Stimulated activated CD4-positive, alpha-beta T cell treated with anti-CD3 and anti-CD28 coated beads, TNF-alpha, amount 100 ng/mL, for 4 hours (primary cell): ENCODE results near the gene ATP1A3.

Experiments used
- DNase-seq, 3 experiments: peaks; one replicate each; pipeline ENCODE4 v3.0.0-alpha.2; 2020; ENCODE audit warnings: low read depth in 3 of 3

Gene ATP1A3

GRCh38 chr19:41987141-41987860, 6.7 kb downstream of the ATP1A3 start:
- DNase-seq = no peak

GRCh38 chr19:41984961-41985360, 9.1 kb downstream of the ATP1A3 start:
- DNase-seq = no peak

DNA sequence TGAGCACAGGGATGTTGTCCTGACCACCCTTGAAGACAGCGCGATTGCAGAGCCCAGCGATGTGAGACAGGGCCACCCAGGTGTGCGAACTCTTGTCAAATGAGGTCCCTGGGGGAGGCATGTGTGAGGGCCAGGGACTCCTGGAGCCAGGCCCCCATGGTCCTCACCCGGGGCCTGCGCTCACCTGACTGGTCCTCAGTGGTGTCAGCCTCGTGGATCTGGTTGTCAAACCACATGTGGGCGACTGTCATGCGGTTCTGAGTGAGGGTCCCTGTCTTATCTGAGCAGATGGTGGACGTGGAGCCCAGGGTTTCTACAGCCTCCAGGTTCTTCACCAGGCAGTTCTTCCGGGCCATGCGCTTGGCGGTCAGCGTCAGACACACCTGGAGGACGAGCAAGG, 12.3 kb downstream of the ATP1A3 start:
- DNase-seq = no peak

- no peak for DNase-seq
Observed at GRCh38 chr19:41978470-41978869, 15.6 kb downstream of the ATP1A3 start.

DNA sequence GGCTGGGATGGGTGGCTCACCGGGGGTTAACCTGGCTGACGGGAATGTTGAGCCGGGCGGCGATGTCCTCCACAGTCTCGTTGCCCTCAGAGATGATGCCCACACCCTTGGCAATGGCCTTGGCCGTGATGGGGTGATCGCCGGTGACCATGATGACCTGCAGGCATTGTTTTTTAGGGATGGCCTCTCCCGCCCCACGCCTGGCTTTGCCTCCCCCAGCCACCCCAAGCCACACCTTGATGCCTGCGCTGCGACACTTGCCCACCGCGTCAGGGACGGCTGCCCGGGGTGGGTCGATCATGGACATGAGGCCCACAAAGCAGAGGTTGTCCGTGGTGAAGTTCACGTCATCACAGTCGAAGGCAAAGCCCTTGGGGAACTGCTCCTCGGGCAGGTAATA, 16.1 kb downstream of the ATP1A3 start:
- no peak for DNase-seq

GRCh38 chr19:41974652-41975051, 19.4 kb downstream of the ATP1A3 start:
- DNase-seq = no peak

DNA sequence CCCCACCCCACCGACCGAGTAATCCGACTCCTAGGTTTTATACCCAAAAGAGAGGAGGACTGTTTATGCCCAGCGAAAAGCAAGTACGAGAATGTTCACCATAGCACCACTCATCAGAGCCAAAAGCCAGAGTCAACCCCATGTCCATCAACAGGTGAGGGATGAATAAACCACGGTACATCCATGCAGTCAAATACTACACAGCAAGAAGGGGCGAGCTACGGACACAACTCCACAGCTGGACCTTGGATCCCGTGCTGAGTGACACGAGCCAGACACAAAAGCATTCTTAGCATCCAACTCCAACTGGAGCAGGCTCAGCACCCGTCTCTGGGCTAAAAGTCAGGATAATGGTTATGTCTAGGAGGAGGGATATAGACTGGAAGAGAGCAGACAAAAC, 22.7 kb downstream of the ATP1A3 start:
- no peak for DNase-seq

GRCh38 chr19:41969772-41970458, 24.1 kb downstream of the ATP1A3 start:
- DNase-seq = no peak

DNA sequence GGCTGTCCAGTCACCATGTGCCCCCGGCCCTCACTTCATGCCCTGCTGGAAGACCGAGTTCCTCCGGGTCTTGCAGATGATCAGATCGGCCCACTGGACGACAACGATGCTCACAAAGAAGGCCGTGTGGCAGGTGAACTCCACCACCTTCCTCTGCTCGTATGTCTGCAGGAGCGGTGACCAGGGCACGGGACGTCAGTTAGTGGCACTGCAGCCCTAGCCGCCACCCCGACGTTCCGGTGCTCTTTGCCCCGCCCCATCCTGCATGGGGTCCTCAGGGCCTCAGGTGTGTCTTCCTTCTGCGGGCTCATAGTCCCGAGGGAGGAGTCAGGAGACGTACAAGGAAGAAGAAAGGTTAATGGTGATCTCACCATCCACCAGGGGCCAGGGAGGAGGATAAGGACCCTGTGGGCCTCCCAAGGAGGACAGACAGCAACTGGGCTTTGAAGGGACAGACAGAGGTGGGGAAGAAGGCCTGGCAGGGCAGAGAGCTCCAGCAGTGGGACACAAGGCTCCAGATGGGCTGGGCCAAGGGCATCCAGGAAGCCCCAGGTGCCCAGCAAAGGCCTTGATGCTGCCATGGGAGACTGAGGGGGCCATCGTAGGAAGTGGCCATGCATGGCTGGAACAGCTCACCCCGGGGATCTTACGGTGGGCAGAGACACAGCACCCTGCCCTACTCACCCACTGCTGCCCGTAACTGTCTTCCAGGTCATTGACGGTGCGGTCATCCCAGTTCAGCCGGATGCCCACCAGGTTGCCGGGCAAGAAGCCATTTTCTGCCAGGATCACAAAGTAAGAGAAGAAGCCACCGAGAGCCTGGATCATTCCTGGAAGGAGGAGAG, 25.1 kb downstream of the ATP1A3 start:
- no peak for DNase-seq

GRCh38 chr19:41967054-41967783, 26.8 kb downstream of the ATP1A3 start:
- no peak for DNase-seq

DNA sequence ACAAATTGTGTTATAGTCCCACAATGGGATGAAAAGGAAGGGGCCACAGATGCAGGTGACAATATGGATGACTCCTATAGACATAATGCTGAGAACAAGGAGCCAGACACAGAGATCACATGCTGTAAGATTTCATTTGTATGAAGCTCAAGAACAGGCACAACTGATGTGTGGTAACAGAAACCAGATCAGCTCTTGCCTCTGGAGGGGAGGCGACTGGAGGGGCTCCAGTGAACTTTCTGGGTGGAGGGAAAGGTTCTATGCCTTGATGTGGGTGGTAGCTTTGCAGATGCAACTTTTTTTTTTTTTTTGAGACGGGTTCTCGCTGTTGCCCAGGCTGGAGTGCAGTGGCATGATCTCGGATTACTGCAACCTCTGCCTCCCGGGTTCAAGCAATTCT, 28.9 kb downstream of the ATP1A3 start:
- no peak for DNase-seq

DNA sequence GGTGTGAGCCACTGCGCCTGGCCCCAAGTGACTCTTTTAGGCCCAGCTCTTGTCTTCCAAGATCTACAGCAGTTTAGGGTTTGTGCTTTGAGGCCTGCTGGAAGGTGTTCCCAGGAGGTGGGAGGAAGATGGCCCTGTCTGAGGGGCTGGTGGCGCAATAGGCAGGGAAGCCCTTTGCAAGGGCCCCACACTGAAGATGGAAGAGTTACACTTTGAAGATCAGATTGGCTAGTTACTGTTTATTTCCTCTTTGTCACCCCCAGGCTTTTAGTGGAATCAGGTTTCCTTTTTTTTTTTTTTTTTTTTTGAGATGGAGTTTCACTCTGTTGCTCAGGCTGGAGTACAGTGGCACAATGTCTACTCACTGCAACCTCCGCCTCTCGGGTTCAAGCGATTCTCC, 33.1 kb downstream of the ATP1A3 start:
- DNase-seq = no peak

DNA sequence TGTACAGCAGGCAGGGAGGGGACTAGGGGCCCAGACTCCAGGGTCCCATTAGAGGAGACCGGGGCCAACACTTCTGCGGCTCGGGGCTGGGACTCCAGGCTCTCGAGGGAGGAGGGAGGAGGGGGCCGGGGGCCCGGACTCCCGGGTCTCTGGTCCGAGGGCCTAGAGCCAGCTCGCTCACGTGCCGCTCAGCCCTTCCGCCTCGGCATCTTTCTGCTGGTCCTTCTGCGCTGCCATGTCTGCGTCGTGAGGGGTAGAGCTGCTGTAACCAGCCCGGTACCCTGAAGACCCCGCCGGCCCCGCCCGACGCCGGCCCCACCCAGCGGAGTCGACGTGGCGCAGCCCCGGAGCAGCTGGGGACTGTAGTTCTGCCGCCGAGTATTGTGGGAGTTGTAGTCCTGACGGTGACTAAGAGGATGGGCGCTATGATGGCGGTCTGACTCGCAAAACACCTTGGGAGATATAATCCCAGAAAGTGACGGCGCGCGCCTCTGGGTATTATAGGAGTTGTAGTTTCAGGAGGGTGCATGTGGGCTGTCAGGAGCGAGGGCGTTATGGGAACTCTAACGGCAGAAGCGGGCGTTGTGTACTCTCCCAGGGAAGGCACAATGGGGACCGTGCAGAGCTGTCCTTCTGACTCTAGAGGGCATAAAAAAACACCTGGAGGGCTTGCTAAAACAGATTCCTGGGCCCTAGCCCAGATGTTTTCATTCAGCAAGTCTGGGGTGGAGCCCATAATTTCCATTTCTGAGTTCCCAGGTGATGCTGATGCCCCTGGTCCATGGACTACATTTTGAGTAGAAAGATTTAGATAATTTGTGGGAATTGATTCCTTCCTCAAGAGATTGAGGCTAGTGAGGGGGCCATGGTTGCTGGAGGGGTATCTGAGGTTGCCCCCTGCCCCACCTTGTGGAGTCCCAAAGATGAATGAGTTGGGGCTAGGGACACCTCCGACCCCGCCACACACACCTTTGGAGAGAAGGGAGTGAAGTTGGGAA, 34.7 kb downstream of the ATP1A3 start, which contains the start of gene RABAC1:
Gene RABAC1, minus strand, starts transcription at position 266 of the 998 bp plus-strand sequence. Its CDS starts 29 bp downstream, at position 237.
- peak; percentile 73 to 86 (median 76) for DNase-seq

DNA sequence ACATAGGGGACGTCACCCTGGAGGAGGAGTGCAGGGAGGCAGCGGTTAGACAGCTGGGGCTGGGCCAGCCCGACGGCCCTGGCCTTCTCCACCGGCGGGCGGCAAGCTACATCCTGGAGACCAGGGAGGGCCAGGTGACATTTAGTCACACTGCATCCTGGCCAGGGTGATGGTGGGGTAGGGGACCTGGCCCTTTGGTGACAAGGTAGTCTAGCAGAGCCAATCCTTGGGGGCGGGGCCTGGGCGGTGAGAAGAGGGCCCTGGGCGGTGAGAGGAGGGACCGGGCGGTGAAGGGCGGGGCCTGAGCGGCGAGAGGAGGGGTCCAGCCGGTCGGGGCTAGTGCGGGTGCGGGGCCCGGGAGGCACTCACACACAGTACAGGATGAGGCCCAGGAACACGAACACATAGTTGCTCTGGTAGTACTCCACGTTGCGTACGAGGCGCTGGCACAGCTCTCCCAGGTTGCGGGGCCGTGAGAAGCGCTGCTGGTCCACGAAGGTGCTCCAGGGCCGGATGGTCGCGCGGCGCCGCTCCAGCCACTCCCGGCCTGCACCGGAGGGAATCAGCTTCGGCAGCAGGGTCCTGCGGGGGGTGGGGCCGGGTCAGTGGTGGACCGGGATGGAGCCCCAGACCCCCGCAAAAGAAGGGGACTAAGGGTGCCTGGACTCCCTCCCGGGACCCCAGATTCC, 35.5 kb downstream of the ATP1A3 start:
- peak; percentile 72 to 84 (median 74) for DNase-seq

- no peak for DNase-seq
Observed at GRCh38 chr19:41957838-41958366, 36.1 kb downstream of the ATP1A3 start.

DNA sequence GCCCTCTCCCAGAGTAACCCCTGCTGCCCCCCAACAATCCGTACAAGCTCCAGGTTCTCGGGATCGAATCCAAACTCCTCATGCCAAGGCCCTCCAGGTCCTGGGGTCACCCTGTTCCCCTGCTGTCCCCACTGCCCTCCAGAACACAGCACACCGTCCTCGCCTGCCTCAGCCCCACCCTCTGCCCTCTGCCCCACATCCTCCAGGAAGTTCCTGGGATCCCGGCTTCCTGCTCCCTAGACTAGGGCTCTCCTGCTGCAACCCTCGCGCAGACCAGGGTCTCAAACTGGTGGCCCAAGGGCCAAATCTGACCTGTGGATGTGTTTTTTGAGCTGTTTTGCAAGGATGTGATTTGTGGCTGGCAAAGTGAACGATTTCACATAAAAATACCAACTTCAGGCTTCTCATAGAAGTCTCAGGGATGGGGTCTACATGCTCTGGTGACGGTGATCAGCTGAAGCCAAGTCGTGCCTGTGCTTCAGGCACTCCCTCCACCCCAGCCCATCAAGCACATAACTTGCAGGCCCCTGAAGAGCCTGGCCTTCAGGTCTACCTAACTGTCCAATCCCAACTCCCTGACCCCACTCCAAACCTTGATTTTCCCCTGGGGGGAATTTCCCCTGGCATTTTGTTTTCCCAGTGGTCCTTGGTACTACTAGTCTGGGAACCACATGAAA, 36.7 kb downstream of the ATP1A3 start:
- DNase-seq = no peak

DNA sequence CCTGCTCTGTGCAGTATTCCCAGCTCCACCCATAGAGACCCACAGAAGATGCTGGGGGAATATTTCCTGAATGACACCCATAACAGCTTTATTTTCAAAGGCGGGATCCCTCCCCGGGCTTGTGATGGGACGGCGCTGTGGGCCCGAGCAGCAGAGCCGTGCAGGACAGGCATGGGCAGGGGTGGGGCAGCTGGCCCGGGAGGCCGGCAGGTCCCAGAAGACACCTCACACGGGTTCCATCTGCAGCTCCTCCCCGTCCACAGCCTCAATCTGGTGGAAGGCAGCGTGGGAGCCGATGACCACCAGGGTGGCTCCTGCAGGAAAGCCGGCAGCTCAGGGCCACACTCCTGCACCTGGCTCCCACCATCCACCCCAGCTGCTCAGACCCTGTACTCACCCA, 37.4 kb downstream of the ATP1A3 start:
- DNase-seq = no peak

DNA sequence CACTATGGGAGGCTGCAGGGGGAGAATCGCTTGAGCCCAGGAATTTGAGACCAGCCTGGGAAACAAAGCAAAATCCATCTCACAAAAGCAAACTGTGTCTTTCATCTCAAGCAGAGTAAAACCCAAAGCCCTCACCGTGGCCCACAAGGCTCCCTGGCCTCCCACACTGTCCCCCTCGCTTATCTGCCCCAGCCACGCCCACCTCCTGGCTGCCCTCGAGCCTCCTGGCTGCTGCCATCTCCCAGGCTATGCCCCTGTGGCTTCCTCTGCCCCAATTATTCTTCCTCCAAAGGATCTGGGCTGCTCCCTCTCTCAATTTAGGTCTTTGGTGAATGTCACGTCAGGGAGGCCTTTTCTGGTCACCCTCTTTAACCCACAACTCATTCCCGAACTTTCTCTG, 38.5 kb downstream of the ATP1A3 start:
- DNase-seq = no peak

- DNase-seq = peak; percentile 75 to 87 (median 82)
Observed at GRCh38 chr19:41951686-41952172, 42.3 kb downstream of the ATP1A3 start.
